Measurements from ENCODE around the gene STXBP2. TPM values are rescaled to one million over a fixed set of nuclear protein-coding genes. Genes with fewer than 3 reads are reported as not detected.

STXBP2 gene
- total and polyA plus RNA-seq, 9 of the 15 experiments (the other 6 are each of a cell fraction or from before 2014, with no cell fraction given) = 2.5 to 163 (median 71.3) TPM

GRCh38 chr19:7652061-7652641, 15.2 kb downstream of the STXBP2 start (continued):
- TF ChIP-seq, protein P1, sequence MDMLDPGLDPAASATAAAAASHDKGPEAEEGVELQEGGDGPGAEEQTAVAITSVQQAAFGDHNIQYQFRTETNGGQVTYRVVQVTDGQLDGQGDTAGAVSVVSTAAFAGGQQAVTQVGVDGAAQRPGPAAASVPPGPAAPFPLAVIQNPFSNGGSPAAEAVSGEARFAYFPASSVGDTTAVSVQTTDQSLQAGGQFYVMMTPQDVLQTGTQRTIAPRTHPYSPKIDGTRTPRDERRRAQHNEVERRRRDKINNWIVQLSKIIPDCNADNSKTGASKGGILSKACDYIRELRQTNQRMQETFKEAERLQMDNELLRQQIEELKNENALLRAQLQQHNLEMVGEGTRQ (CRISPR knock-in tag; IDR thresholded peaks at IDR 0.05) = no peak
- peak; percentile 53; the same call in 1 of the 2 replicates for TF ChIP-seq DMBX1 (CRISPR knock-in tag; IDR thresholded peaks at IDR 0.05; ENCODE audit: borderline replicate concordance)
- TF ChIP-seq NCOA6 (IDR thresholded peaks at IDR 0.05) = no peak
- 0 out of 2 replicates have a peak, but pooled peaks have one; percentile 26 for TF ChIP-seq VEZF1 (CRISPR knock-in tag; IDR thresholded peaks at IDR 0.05)
- TF ChIP-seq E2F6 (IDR thresholded peaks at IDR 0.05; ENCODE audit: borderline replicate concordance in 1 of 2, extremely low read depth in 1 of 2, insufficient read depth in 1 of 2, insufficient read length in 1 of 2, low read depth in 1 of 2, low read length in 1 of 2, poor library complexity in 1 of 2, severe bottlenecking in 1 of 2) = peak in 1 of 2 experiments; percentile 51
- TF ChIP-seq DEAF1 (CRISPR knock-in tag; IDR thresholded peaks at IDR 0.05) = peak; percentile 44; the same call in 1 of the 2 replicates
- TF ChIP-seq NFRKB (IDR thresholded peaks at IDR 0.05; ENCODE audit: low read depth) = 0 out of 2 replicates have a peak, but pooled peaks have one; percentile 20
- no peak for TF ChIP-seq ZNF224 (CRISPR knock-in tag; IDR thresholded peaks at IDR 0.05)
- TF ChIP-seq ZNF184 (CRISPR knock-in tag; IDR thresholded peaks at IDR 0.05) = no peak
- TF ChIP-seq SNRNP70 (optimal IDR thresholded peaks at IDR 0.05; ENCODE audit: low read depth, low read length) = no peak
- TF ChIP-seq, protein P2, sequence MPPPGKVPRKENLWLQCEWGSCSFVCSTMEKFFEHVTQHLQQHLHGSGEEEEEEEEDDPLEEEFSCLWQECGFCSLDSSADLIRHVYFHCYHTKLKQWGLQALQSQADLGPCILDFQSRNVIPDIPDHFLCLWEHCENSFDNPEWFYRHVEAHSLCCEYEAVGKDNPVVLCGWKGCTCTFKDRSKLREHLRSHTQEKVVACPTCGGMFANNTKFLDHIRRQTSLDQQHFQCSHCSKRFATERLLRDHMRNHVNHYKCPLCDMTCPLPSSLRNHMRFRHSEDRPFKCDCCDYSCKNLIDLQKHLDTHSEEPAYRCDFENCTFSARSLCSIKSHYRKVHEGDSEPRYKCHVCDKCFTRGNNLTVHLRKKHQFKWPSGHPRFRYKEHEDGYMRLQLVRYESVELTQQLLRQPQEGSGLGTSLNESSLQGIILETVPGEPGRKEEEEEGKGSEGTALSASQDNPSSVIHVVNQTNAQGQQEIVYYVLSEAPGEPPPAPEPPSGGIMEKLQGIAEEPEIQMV (tag; conservative IDR thresholded peaks at IDR 0.05; ENCODE audit: low read depth) = 0 out of 2 replicates have a peak, but pooled peaks have one; percentile 7
- TF ChIP-seq KLF6 (CRISPR knock-in tag; IDR thresholded peaks at IDR 0.05; ENCODE audit: borderline replicate concordance) = peak; percentile 1; the same call in 1 of the 2 replicates
- TF ChIP-seq NFE2 (IDR thresholded peaks at IDR 0.05; ENCODE audit: low read depth) = no peak
- TF ChIP-seq, protein P3, sequence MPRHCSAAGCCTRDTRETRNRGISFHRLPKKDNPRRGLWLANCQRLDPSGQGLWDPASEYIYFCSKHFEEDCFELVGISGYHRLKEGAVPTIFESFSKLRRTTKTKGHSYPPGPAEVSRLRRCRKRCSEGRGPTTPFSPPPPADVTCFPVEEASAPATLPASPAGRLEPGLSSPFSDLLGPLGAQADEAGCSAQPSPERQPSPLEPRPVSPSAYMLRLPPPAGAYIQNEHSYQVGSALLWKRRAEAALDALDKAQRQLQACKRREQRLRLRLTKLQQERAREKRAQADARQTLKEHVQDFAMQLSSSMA (CRISPR knock-in tag; IDR thresholded peaks at IDR 0.05) = no peak
- peak; percentile 88 to 99 (median 96) for TF ChIP-seq CTCF (IDR thresholded peaks at IDR 0.05 in 2 of 3, conservative IDR thresholded peaks at IDR 0.05 in 1 of 3; ENCODE audit: insufficient read depth in 2 of 3, low read depth in 1 of 3, low read length in 3 of 3)
- peak; percentile 93 for TF ChIP-seq CEBPB (tag; IDR thresholded peaks at IDR 0.05)
